ENCODE data around the gene OR2AT4.
A peak's percentile ranks its signal among the peaks of the same experiment; 100 is the strongest.
"Not testable (repeated sequence)": the region's sequence is repeated elsewhere in the genome, so short reads cannot be mapped to it uniquely, and the experiment has no call there.

The OR2AT4 gene

GRCh38 chr11:75096456-75097172 is at the start of gene OR2AT4:
OR2AT4 (minus strand) TSS chr11:75096876.
- no peak for DNase-seq

GRCh38 chr11:75145972-75146519 is 49.4 kb upstream of the OR2AT4 start:
- DNase-seq = no peak

GRCh38 chr11:75145196-75145971 is 48.7 kb upstream of the OR2AT4 start:
- DNase-seq = no peak

GRCh38 chr11:75144716-75145014 is 48.0 kb upstream of the OR2AT4 start:
- no peak for DNase-seq

GRCh38 chr11:75143420-75143731 is 46.7 kb upstream of the OR2AT4 start:
- DNase-seq = no peak

- peak; percentile 94 to 98 for DNase-seq
These were observed 46.2 kb upstream of the OR2AT4 start for GRCh38 chr11:75142714-75143419.

GRCh38 chr11:75141166-75141565 is 44.5 kb upstream of the OR2AT4 start:
- DNase-seq = no peak

GRCh38 chr11:75140269-75141138 is 43.8 kb upstream of the OR2AT4 start:
- DNase-seq = peak; percentile 53

GRCh38 chr11:75135651-75136050 is 39.0 kb upstream of the OR2AT4 start:
- DNase-seq = no peak

- no peak for DNase-seq
These were observed 38.5 kb upstream of the OR2AT4 start for GRCh38 chr11:75135021-75135650.

- DNase-seq = no peak
These were observed 37.3 kb upstream of the OR2AT4 start for GRCh38 chr11:75133976-75134375.

GRCh38 chr11:75132080-75132479 is 35.4 kb upstream of the OR2AT4 start:
- no peak for DNase-seq

GRCh38 chr11:75126564-75126963 is 29.9 kb upstream of the OR2AT4 start:
- no peak for DNase-seq

- no peak for DNase-seq
These were observed 21.9 kb upstream of the OR2AT4 start for GRCh38 chr11:75118577-75118976.

- no peak for DNase-seq
These were observed 17.8 kb upstream of the OR2AT4 start for GRCh38 chr11:75114465-75114864.

- no peak for DNase-seq
These were observed 16.4 kb upstream of the OR2AT4 start for GRCh38 chr11:75113030-75113429.

GRCh38 chr11:75112200-75112599 is 15.5 kb upstream of the OR2AT4 start:
- DNase-seq = no peak

- no peak for DNase-seq
These were observed 10.5 kb upstream of the OR2AT4 start for GRCh38 chr11:75107187-75107586.

- not testable (repeated sequence) for DNase-seq
These were observed 9.4 kb upstream of the OR2AT4 start for GRCh38 chr11:75105967-75106681.

- DNase-seq = peak; percentile 63 to 88
These were observed 8.8 kb upstream of the OR2AT4 start for GRCh38 chr11:75105462-75105925.

- DNase-seq = no peak
These were observed 6.8 kb upstream of the OR2AT4 start for GRCh38 chr11:75103380-75104026.
